ENCODE results near the gene XYLT1.

DNA sequence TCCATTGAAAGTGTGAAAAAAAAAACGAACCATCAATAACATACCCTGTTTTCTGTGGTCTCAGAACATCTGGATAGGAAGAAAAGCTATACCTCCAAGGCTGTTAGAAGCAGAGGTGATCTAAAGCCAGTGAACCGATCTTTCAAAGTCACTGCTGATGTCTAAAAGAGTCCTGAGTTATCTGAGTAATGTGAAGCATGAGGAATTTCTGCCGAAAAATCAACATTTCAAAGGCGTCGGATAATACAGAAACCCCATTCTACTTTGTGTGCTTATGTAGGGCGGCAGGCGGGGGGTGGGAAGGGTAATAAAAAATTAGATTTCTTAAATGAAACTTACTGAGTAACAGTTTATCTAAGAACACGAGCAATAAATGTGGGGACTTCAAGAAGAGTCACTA lies 3.9 kb downstream of the XYLT1 start:
- no peak for TF ChIP-seq POLR2A (IDR thresholded peaks at IDR 0.05)
- TF ChIP-seq, protein P1, sequence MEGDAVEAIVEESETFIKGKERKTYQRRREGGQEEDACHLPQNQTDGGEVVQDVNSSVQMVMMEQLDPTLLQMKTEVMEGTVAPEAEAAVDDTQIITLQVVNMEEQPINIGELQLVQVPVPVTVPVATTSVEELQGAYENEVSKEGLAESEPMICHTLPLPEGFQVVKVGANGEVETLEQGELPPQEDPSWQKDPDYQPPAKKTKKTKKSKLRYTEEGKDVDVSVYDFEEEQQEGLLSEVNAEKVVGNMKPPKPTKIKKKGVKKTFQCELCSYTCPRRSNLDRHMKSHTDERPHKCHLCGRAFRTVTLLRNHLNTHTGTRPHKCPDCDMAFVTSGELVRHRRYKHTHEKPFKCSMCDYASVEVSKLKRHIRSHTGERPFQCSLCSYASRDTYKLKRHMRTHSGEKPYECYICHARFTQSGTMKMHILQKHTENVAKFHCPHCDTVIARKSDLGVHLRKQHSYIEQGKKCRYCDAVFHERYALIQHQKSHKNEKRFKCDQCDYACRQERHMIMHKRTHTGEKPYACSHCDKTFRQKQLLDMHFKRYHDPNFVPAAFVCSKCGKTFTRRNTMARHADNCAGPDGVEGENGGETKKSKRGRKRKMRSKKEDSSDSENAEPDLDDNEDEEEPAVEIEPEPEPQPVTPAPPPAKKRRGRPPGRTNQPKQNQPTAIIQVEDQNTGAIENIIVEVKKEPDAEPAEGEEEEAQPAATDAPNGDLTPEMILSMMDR (IDR thresholded peaks at IDR 0.05), result no peak
